AG10803 (cell line): ENCODE measurements around the gene IPO4.

Experiments
- DNase-seq: peaks from one replicate; pipeline ENCODE4 v3.0.0; 2010; ENCODE audit warnings: low read depth
- H3K4me3 ChIP-seq: 2 replicates; pipeline ENCODE4 v1.5.1; 2011; ENCODE audit warnings: mild to moderate bottlenecking, low read length, control low read depth
- TF ChIP-seq, protein P1 (sequence below): conservative IDR thresholded peaks from 2 replicates; pipeline ENCODE4 v1.5.1; 2011; ENCODE audit warnings: mild to moderate bottlenecking, low read length, control low read depth, inconsistent platforms

IPO4 gene

DNA sequence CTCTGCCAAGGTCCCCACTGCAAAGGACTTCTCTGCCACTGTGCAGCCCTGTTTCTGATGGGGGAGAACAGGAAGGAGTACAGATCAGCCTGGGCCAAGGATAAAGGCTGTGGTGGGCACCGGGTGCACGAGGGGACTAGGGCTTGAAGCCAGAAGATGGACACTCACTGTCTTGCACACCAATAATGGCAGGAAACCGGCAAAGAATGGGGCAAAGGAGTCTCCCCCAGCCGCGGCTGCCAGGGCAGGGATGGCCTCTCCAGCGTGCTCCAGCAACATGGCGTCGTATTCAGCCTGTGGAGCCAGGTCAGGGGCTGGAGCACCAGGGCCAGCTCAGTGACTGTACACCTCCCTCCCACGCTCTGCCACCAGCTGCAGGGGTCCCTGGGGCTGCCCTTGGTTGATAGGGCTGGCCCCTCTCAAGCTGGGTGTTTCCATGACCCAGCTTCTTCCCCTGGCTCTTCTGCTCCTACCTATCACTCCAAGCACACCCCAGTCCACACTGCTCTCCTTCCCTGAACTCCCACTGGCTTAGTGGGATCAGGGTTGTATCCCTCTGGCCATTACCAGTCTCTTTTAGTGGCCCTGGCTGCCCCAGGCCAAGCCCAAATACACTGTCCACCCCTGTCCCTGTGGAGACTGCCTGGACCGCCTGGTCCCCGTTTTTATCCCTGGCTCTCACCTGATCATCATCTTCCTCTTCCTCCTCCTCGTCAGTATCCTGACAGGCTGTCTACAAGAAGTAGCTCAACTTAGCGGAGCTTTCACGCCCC is 6.3 kb downstream of the IPO4 start:
- TF ChIP-seq, protein P1, sequence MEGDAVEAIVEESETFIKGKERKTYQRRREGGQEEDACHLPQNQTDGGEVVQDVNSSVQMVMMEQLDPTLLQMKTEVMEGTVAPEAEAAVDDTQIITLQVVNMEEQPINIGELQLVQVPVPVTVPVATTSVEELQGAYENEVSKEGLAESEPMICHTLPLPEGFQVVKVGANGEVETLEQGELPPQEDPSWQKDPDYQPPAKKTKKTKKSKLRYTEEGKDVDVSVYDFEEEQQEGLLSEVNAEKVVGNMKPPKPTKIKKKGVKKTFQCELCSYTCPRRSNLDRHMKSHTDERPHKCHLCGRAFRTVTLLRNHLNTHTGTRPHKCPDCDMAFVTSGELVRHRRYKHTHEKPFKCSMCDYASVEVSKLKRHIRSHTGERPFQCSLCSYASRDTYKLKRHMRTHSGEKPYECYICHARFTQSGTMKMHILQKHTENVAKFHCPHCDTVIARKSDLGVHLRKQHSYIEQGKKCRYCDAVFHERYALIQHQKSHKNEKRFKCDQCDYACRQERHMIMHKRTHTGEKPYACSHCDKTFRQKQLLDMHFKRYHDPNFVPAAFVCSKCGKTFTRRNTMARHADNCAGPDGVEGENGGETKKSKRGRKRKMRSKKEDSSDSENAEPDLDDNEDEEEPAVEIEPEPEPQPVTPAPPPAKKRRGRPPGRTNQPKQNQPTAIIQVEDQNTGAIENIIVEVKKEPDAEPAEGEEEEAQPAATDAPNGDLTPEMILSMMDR: no peak
- no peak for DNase-seq
- H3K4me3 ChIP-seq: no peak overlapping the region

DNA sequence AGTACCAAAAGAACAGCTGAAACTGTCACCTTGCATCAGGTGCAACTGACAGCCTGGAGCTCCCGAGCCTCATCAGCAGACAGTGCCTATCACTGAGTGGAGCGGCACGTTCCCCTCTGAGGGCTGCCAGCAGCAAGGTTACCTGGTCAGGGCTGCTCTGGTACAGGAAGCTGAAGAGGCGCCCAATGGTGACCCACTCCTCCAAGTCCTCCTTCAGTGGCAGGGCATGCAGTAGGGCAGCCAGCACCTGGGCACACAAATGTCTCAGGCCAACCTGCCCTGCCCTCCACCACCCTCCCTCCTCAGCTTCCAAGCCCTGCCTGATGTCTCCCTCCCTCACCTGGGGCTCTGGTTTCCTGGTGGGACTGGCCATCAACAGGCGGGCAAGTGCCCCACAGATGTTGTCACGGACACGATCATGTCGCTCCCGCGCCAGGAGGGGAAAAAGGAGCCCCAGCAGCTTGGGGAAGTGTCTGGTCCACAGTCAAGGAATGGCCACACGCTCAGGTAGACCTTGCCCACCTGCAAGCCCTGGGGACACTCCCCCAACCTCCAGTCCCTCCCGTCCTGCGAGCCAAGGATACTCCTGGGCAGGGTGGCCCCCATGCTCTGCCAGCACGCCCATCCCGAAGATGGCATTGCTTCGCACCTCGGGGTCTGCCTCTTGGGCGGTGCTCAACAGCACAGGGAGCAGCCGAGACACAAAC is 7.1 kb downstream of the IPO4 start:
- TF ChIP-seq, protein P1: no peak
- DNase-seq: no peak
- H3K4me3 ChIP-seq: no peak overlapping the region

DNA sequence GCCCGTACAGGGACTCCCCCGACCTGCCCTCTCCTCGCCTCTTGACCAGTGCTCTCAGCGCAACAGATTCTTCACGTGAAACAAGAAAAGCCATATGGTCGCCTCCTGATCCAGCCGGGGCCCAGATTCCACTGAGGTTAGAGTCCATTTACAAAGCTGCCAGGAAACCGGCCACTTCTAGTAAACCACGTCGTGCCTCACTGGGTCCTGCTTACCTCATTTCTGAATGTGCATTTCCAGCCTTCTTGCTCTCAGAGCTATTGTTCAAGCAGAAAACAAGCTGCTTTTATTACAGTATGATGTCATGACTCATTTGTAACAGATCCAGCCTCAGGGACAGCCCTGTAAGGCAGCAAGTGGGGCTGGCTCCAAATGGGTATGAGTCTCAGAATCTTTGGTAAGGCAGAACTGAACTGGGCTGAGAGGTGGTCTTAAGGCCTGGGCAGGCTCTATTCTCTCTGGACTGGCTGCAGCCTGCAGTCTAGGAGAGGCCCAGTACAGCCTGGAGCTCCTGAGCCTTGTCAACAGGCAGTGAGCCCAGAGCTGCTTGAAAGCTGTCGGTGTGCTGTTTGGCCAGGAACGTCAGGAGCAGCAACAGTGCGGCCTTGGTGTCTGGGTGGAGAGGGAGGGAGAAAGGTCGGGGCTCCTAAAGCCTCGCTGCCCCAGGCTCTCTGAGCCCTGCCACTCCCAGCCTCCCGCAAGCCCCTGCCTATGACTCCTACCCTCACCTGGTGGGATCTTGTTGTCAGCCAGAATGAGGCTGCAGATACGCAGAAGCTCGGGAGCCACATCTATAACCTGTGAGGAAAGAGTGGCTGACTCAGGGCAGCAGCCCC is 8.4 kb downstream of the IPO4 start:
- H3K4me3 ChIP-seq: no peak overlapping the region
- peak; percentile 85 for DNase-seq
- TF ChIP-seq, protein P1: no peak

DNA sequence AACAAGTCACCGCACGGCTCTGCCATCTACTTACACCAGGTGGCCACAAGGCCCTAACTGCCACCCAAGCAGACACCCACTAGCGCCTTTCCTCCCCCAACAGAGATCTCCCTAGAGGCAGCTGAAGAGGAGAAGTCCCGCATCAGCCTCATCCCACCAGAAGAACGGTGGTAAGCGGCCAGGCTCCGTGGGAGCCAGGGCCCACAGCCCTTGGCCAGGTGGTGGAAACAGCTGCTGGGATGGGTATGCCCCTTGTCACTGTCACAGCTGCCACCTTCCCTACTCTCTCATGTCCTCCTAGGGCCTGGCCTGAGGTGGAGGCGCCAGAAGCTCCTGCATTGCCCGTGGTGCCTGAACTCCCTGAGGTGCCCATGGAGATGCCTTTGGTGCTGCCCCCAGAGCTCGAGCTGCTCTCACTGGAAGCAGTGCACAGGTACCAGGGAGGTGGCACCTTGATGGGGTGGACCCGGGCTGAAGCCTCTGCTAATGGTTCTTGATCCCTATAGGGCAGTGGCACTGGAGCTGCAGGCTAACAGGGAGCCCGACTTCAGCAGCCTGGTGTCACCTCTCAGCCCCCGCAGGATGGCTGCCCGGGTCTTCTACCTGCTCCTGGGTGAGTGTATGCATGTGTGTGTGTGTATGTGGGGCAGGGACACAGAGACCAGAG is 9.2 kb downstream of the IPO4 start:
- TF ChIP-seq, protein P1: no peak
- no peak for DNase-seq
- no peak overlapping the region for H3K4me3 ChIP-seq

DNA sequence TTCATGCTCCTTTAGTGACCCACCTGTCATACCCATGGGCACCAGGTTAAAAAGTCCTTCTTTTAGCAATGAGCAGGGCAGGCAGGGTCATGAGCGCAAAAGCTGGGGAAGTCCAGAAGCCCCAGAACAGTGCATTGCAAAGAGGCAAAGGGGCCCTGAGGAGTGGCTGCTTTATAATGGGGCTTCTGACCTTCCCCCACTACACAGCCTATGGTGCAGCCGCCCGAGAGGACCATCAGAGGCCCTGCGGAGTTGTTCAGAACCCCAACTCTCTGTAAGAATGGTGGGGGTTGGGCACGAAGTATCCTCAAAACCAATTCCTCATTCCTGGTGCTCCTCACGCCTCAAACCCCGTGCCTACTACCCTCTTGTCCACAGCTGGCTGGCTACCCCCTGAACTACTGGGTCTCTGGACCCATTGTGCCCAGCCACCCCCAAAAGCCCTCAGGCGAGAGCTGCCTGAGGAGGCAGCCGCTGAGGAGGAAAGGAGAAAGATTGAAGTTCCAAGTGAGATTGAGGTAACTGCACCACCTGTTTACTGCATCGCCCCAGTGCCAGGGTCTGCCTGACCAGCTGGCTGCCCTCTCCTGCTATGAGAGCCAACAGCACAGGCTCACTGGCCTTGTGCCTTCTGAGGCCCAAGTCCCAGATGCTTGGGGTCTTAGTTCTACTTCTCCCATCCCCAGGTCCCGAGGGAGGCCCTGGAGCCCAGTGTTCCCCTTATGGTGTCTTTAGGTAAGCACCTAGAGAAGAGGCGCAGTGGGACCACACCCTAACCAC is 10.0 kb downstream of the IPO4 start:
- no peak overlapping the region for H3K4me3 ChIP-seq
- DNase-seq: no peak
- TF ChIP-seq, protein P1: no peak

DNA sequence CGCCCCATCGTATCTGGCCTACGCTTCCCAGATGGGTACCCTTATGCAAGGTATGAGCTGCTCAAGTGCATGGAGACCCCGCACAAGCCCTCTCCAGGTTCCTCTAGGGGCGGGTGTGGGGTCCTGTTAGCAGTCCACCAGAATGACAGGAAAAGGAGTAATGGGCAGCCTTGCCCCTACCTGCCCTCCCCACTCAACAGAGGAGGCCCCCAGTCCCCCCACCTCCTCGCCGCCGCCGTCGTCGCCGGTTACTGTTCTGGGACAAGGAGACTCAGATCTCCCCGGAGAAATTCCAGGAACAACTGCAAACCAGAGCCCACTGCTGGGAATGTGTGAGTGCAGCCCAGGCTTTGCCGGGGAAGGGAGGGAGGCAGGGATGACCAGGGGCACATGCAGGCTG is 10.7 kb downstream of the IPO4 start:
- no peak overlapping the region for H3K4me3 ChIP-seq
- TF ChIP-seq, protein P1: no peak
- DNase-seq: no peak
